Transverse colon (tissue), 4 donors: ENCODE measurements around the gene CALML3. TPM values are rescaled to one million over a fixed set of nuclear protein-coding genes. Genes with fewer than 3 reads are reported as not detected.

Experiments used
- DNase-seq: peaks from one replicate; pipeline ENCODE4 v3.0.0-alpha.2; 2019
- H3K27ac ChIP-seq, 4 donors: fragments of 200-600 bp; sonication (generic); 2 replicates each; pipeline ENCODE4 v1.5.1; 2016 to 2018; ENCODE audit warnings: inconsistent platforms in 4 of 4
- H3K27me3 ChIP-seq: fragments of 200-600 bp; sonication (generic); 2 replicates; pipeline ENCODE4 v1.5.1; 2017; ENCODE audit warnings: inconsistent platforms
- H3K36me3 ChIP-seq, 4 donors: fragments of 200-600 bp; sonication (generic); 2 replicates each; pipeline ENCODE4 v1.5.1; 2017 to 2019; ENCODE audit warnings: inconsistent platforms in 4 of 4
- H3K4me1 ChIP-seq, 4 donors: fragments of 200-600 bp; sonication (generic); 2 replicates each; pipeline ENCODE4 v1.5.1; 2017 to 2020; ENCODE audit warnings: inconsistent platforms in 4 of 4
- H3K4me3 ChIP-seq, 4 donors: fragments of 200-600 bp; sonication (generic); 1 replicate in 1 of 4; 2 replicates in 3 of 4; pipeline versions ENCODE4 v1.5.1 to v1.6.1; 2017 to 2019; ENCODE audit warnings: inconsistent platforms in 4 of 4
- H3K9me3 ChIP-seq, 2 donors: fragments of 200-600 bp; sonication (generic); 2 replicates each; pipeline ENCODE4 v1.5.1; 2017 to 2019; ENCODE audit warnings: inconsistent platforms in 2 of 2
- CTCF ChIP-seq, 5 experiments: fragments of 200-600 bp in 3 of 5; fragments of 450-650 bp in 2 of 5; sonication (generic) in 3 of 5; IDR thresholded peaks; 1 replicate in 2 of 5; 2 replicates in 3 of 5; pipeline ENCODE4 v1.5.1; 2016 to 2017; ENCODE audit warnings: antibody characterized with exemption in 5 of 5, inconsistent platforms in 3 of 5, mild to moderate bottlenecking in 2 of 5, moderate library complexity in 1 of 5
- EP300 ChIP-seq: sonication (generic); formaldehyde crosslinking; IDR thresholded peaks from one replicate; pipeline ENCODE4 v1.6.1; 2017; ENCODE audit warnings: antibody characterized with exemption, low read depth
- POLR2A ChIP-seq: fragments of 450-650 bp; IDR thresholded peaks from one replicate; pipeline ENCODE4 v1.6.1; 2016; ENCODE audit warnings: antibody characterized with exemption, mild to moderate bottlenecking, moderate library complexity
- POLR2AphosphoS5 ChIP-seq, 3 donors: sonication (generic); formaldehyde crosslinking; IDR thresholded peaks; one replicate each; pipeline ENCODE4 v1.6.1; 2016; ENCODE audit warnings: antibody characterized with exemption in 3 of 3
- WGBS, 2 donors: methylation state at CpG; one replicate each; pipeline ENCODE4 v1.1.5; 2018; ENCODE audit warnings: low coverage in 1 of 2; 5-methylcytosine and 5-hydroxymethylcytosine counted together
- in situ Hi-C, 4 donors: fragments of 200-750 bp; cut with MboI; loops; one replicate each; pipeline versions ENCODE4 v1.15.0 to v1.15.1; 2017; ENCODE audit warnings: low sequenced_read_pairs in 3 of 4, low pct_ligation_motif_present in 1 of 4, low pct_unique_long_range_greater_than_20kb in 1 of 4
- intact Hi-C: fragments of 100-400 bp; cut with DNase I; formaldehyde crosslinking; loops from one replicate; pipeline ENCODE4 v1.15.1; 2023; ENCODE audit warnings: low total_unique reads
- total RNA-seq, 4 donors: library from RNA; depleted of rRNA; stranded (reverse); fragments of >200 nt; gene quantifications; one replicate each; pipeline ENCODE4 v1.1.0, GENCODE V29; 2016

Gene CALML3
- total RNA-seq, 4 donors from 2014 or later = not detected

- H3K9me3 ChIP-seq = no peaks in the 10 kb centered on the region
- H3K36me3 ChIP-seq = no peaks in the 10 kb centered on the region
- DNase-seq = no peak
- H3K27me3 ChIP-seq = no peaks in the 10 kb centered on the region
- H3K4me1 ChIP-seq = peaks cover 7 to 15% (median 11%) of the 10 kb centered on the region in 4 donors
- intact Hi-C loops (no loop called here), in situ Hi-C loops (no loop called here)
- no peak overlapping the region for H3K27ac ChIP-seq
- TF ChIP-seq EP300 = no peak
- no peak for TF ChIP-seq POLR2AphosphoS5 (IDR thresholded peaks at IDR 0.05)
- no peak for TF ChIP-seq POLR2A
- TF ChIP-seq CTCF (IDR thresholded peaks at IDR 0.05) = no peak
- H3K4me3 ChIP-seq = no peak overlapping the region
- 85 to 86% methylated on average over 5 to 24 of the region's 24 CpGs for WGBS, 2 donors
Measured at GRCh38 chr10:5570007-5570655, 45.4 kb downstream of the CALML3 start.

- Histone ChIP-seq H3K9me3 (no peaks in the 10 kb centered on the region), H3K36me3 (no peaks in the 10 kb centered on the region), H3K4me3 (no peak overlapping the region), H3K4me1 (peaks cover 12 to 25% (median 17%) of the 10 kb centered on the region in 4 donors), H3K27ac (no peak overlapping the region), H3K27me3 (no peaks in the 10 kb centered on the region)
- in situ Hi-C loops = no loop called here
- WGBS, 2 donors = 70 to 76% methylated on average over 6 to 13 of the region's 13 CpGs
- intact Hi-C loops = no loop called here
- no peak for TF ChIP-seq POLR2AphosphoS5 (IDR thresholded peaks at IDR 0.05)
- no peak for TF ChIP-seq EP300
- no peak for TF ChIP-seq CTCF (IDR thresholded peaks at IDR 0.05)
- no peak for TF ChIP-seq POLR2A
- DNase-seq = no peak
Measured at GRCh38 chr10:5570979-5571810, 46.4 kb downstream of the CALML3 start.

- no peak overlapping the region for H3K27ac ChIP-seq
- H3K9me3 ChIP-seq = no peaks in the 10 kb centered on the region
- no peak overlapping the region for H3K4me3 ChIP-seq
- in situ Hi-C loops (no loop called here), intact Hi-C loops (no loop called here)
- no peaks in the 10 kb centered on the region for H3K27me3 ChIP-seq
- TF ChIP-seq POLR2A = no peak
- no peak for TF ChIP-seq EP300
- TF ChIP-seq CTCF (IDR thresholded peaks at IDR 0.05) = no peak
- no peak for TF ChIP-seq POLR2AphosphoS5 (IDR thresholded peaks at IDR 0.05)
- WGBS, 2 donors = 89% methylated on average over 6 of the region's 6 CpGs; no CpG with 5 or more reads in 1 of the 2 donors
- no peaks in the 10 kb centered on the region for H3K36me3 ChIP-seq
- peaks cover 12 to 25% (median 17%) of the 10 kb centered on the region in 4 donors for H3K4me1 ChIP-seq
- no peak for DNase-seq
Measured at GRCh38 chr10:5571826-5572225, 47.1 kb downstream of the CALML3 start.

GRCh38 chr10:5573319-5573950, 48.7 kb downstream of the CALML3 start:
- H3K36me3 ChIP-seq = no peaks in the 10 kb centered on the region
- no peak for TF ChIP-seq POLR2AphosphoS5 (IDR thresholded peaks at IDR 0.05)
- TF ChIP-seq EP300 = no peak
- TF ChIP-seq CTCF (IDR thresholded peaks at IDR 0.05) = no peak
- no peak for TF ChIP-seq POLR2A
- H3K27ac ChIP-seq = peak overlapping the region in 2 of 4 donors; percentile 59 to 69
- WGBS, 2 donors = 95% methylated on average over 10 of the region's 10 CpGs; no CpG with 5 or more reads in 1 of the 2 donors
- in situ Hi-C loops = no loop called here
- H3K4me3 ChIP-seq = no peak overlapping the region
- no peaks in the 10 kb centered on the region for H3K27me3 ChIP-seq
- peaks cover 12 to 25% (median 17%) of the 10 kb centered on the region in 4 donors for H3K4me1 ChIP-seq
- no peak for DNase-seq
- intact Hi-C loops = no loop called here
- no peaks in the 10 kb centered on the region for H3K9me3 ChIP-seq
